HepG2 (cell line): ENCODE data around the gene CCT7. TPM values are rescaled to one million over a fixed set of nuclear protein-coding genes. Genes with fewer than 3 reads are reported as not detected.

ENCODE experiments used
- CCDC6 ChIP-seq: sonication (generic); formaldehyde crosslinking; IDR thresholded peaks from 2 replicates; pipeline ENCODE4 v1.8.1; 2022; ENCODE audit warnings: mild to moderate bottlenecking, missing genetic modification reagents, moderate library complexity
- CEBPZ ChIP-seq: IDR thresholded peaks from 2 replicates; pipeline ENCODE4 v1.6.1; 2012; ENCODE audit warnings: low read length, improper control_type of control experiment
- CENPT ChIP-seq: sonication (generic); formaldehyde crosslinking; IDR thresholded peaks from 2 replicates; pipeline ENCODE4 v1.8.0; 2022; ENCODE audit warnings: low read depth, mild to moderate bottlenecking, moderate library complexity, missing genetic modification reagents
- FLYWCH1 ChIP-seq: sonication (generic); formaldehyde crosslinking; IDR thresholded peaks from 2 replicates; pipeline ENCODE4 v1.8.1; 2023; ENCODE audit warnings: mild to moderate bottlenecking, missing genetic modification reagents
- GFI1 ChIP-seq: sonication (generic); formaldehyde crosslinking; IDR thresholded peaks from 2 replicates; pipeline ENCODE4 v1.5.0; 2020; ENCODE audit warnings: missing genetic modification reagents, mild to moderate bottlenecking, borderline replicate concordance
- JUN ChIP-seq: sonication (generic); formaldehyde crosslinking; IDR thresholded peaks from 2 replicates; pipeline ENCODE4 v1.4.0; 2020; ENCODE audit warnings: mild to moderate bottlenecking, missing genetic modification reagents
- KLF11 ChIP-seq: IDR thresholded peaks from 2 replicates; pipeline ENCODE4 v1.6.1; 2016; ENCODE audit warnings: missing compliant biosample characterization
- KLF9 ChIP-seq: IDR thresholded peaks from 2 replicates; pipeline ENCODE4 v1.6.1; 2016; ENCODE audit warnings: low read depth
- NAIF1 ChIP-seq: sonication (generic); formaldehyde crosslinking; IDR thresholded peaks from 2 replicates; pipeline ENCODE4 v1.5.0; 2020; ENCODE audit warnings: mild to moderate bottlenecking, missing genetic modification reagents, borderline replicate concordance
- NFE2 ChIP-seq: sonication (generic); formaldehyde crosslinking; IDR thresholded peaks from 2 replicates; pipeline ENCODE4 v1.4.0; 2020; ENCODE audit warnings: missing genetic modification reagents
- PITX1 ChIP-seq: sonication (generic); formaldehyde crosslinking; IDR thresholded peaks from 2 replicates; pipeline ENCODE4 v1.5.1; 2020; ENCODE audit warnings: mild to moderate bottlenecking, missing genetic modification reagents
- RELA ChIP-seq: sonication (generic); formaldehyde crosslinking; IDR thresholded peaks from 2 replicates; pipeline ENCODE4 v1.4.0; 2020; ENCODE audit warnings: missing genetic modification reagents
- SETDB1 ChIP-seq: sonication (generic); formaldehyde crosslinking; IDR thresholded peaks from 2 replicates; pipeline ENCODE4 v1.5.1; 2020; ENCODE audit warnings: missing genetic modification reagents, mild to moderate bottlenecking, borderline replicate concordance
- TAF1 ChIP-seq: sonication (generic); formaldehyde crosslinking; IDR thresholded peaks from 2 replicates; pipeline ENCODE4 v1.4.0; 2020; ENCODE audit warnings: missing genetic modification reagents
- XBP1 ChIP-seq: sonication (generic); formaldehyde crosslinking; IDR thresholded peaks from 2 replicates; pipeline ENCODE4 v1.5.0; 2020; ENCODE audit warnings: missing genetic modification reagents
- ZBTB39 ChIP-seq: sonication (generic); formaldehyde crosslinking; IDR thresholded peaks from 2 replicates; pipeline ENCODE4 v1.5.0; 2020; ENCODE audit warnings: missing genetic modification reagents
- ZNF256 ChIP-seq: sonication (generic); formaldehyde crosslinking; conservative IDR thresholded peaks from 2 replicates; pipeline ENCODE4 v1.4.0; 2020; ENCODE audit warnings: missing genetic modification reagents
- ZNF276 ChIP-seq: sonication (generic); formaldehyde crosslinking; IDR thresholded peaks from 2 replicates; pipeline ENCODE4 v1.4.0; 2020; ENCODE audit warnings: mild to moderate bottlenecking, low read depth, missing genetic modification reagents
- ZNF329 ChIP-seq: sonication (generic); formaldehyde crosslinking; IDR thresholded peaks from 2 replicates; pipeline ENCODE4 v1.9.0; 2021; ENCODE audit warnings: low read depth, mild to moderate bottlenecking, missing genetic modification reagents
- ZNF562 ChIP-seq: sonication (generic); formaldehyde crosslinking; IDR thresholded peaks from 2 replicates; pipeline ENCODE4 v1.8.0; 2022; ENCODE audit warnings: missing genetic modification reagents, borderline replicate concordance
- ZNF629 ChIP-seq: sonication (generic); formaldehyde crosslinking; conservative IDR thresholded peaks from 2 replicates; pipeline ENCODE4 v1.5.0; 2020; ENCODE audit warnings: missing genetic modification reagents
- ZNF709 ChIP-seq: sonication (generic); formaldehyde crosslinking; IDR thresholded peaks from 2 replicates; pipeline ENCODE4 v1.5.0; 2020; ENCODE audit warnings: mild to moderate bottlenecking, missing genetic modification reagents
- ZNF816 ChIP-seq: sonication (generic); formaldehyde crosslinking; IDR thresholded peaks from 2 replicates; pipeline ENCODE4 v1.8.0; 2022; ENCODE audit warnings: missing genetic modification reagents, mild to moderate bottlenecking, borderline replicate concordance
- polyA plus RNA-seq, 8 experiments: library from polyadenylated mRNA; depleted of rRNA in 3 of 8; stranded (reverse) in 7 of 8; unstranded in 1 of 8; fragments of >200 nt; fragmentation: Illumina TruSeq in 4 of 8; extraction: Trizol in 4 of 8; gene quantifications; 2 replicates each; pipeline versions ENCODE4 v1.2.1 to v1.2.3, GENCODE V29; 2011 to 2016; ENCODE audit warnings: low read depth in 4 of 8, missing spikeins in 1 of 8, mixed read lengths in 1 of 8; ENCODE audit not compliant: insufficient read depth in 1 of 8
- total RNA-seq, 5 experiments: library from RNA; depleted of rRNA; stranded (reverse); fragments of >200 nt; fragmentation: Illumina TruSeq; extraction: Trizol; gene quantifications; 2 replicates each; pipeline ENCODE4 v1.2.3, GENCODE V29; 2016; ENCODE audit warnings: low read depth in 1 of 5

Gene CCT7
- total and polyA plus RNA-seq, 2 of the 13 experiments (the other 11 are each of a cell fraction or from before 2014, with no cell fraction given), result 347 to 517 TPM

GRCh38 chr2:73233932-73234832 is at the start of gene CCT7 (continued):
- TF ChIP-seq ZBTB39 (CRISPR knock-in tag), result peak; percentile 79; the same call in 1 of the 2 replicates
- TF ChIP-seq ZNF256 (CRISPR knock-in tag), result peak; percentile 88; the same call in 1 of the 2 replicates
- no peak for TF ChIP-seq SETDB1 (CRISPR knock-in tag)
- TF ChIP-seq ZNF276, result no peak
- no peak for TF ChIP-seq ZNF629 (CRISPR knock-in tag)
- no peak for TF ChIP-seq NFE2 (CRISPR knock-in tag)
- TF ChIP-seq NAIF1 (CRISPR knock-in tag), result peak; percentile 84
- TF ChIP-seq CEBPZ, result no peak
- TF ChIP-seq JUN, result no peak
- TF ChIP-seq RELA (CRISPR knock-in tag), result 0 out of 2 replicates have a peak, but pooled peaks have one; percentile 52
- TF ChIP-seq XBP1 (CRISPR knock-in tag), result no peak
- peak; percentile 91; the same call in 1 of the 2 replicates for TF ChIP-seq ZNF709 (CRISPR knock-in tag)
- TF ChIP-seq KLF11 (CRISPR knock-in tag), result peak; percentile 84; the same call in 1 of the 2 replicates
- TF ChIP-seq PITX1 (CRISPR knock-in tag), result peak; percentile 72
- TF ChIP-seq CENPT (CRISPR knock-in tag), result no peak
- TF ChIP-seq FLYWCH1 (CRISPR knock-in tag), result no peak
- peak; percentile 99 for TF ChIP-seq TAF1
- peak; percentile 80; the same call in 1 of the 2 replicates for TF ChIP-seq CCDC6 (CRISPR knock-in tag)
- TF ChIP-seq GFI1 (CRISPR knock-in tag), result peak; percentile 50; the same call in 1 of the 2 replicates
- TF ChIP-seq ZNF816, result no peak
- peak; percentile 63; the same call in 1 of the 2 replicates for TF ChIP-seq KLF9 (CRISPR knock-in tag)
- TF ChIP-seq ZNF562, result no peak; the same call in 1 of the 2 replicates
- 0 out of 2 replicates have a peak, but pooled peaks have one; percentile 55 for TF ChIP-seq ZNF329 (CRISPR knock-in tag)
